HUDEP-2 (cell line): ENCODE measurements around the gene AGAP1.

Experiments used
- DNase-seq, 76 experiments: peaks; one replicate each; lab custom pipeline; 2025; ENCODE audit not compliant: unreplicated experiment in 76 of 76; lab: John Stamatoyannopoulos, UW

AGAP1 gene

DNA sequence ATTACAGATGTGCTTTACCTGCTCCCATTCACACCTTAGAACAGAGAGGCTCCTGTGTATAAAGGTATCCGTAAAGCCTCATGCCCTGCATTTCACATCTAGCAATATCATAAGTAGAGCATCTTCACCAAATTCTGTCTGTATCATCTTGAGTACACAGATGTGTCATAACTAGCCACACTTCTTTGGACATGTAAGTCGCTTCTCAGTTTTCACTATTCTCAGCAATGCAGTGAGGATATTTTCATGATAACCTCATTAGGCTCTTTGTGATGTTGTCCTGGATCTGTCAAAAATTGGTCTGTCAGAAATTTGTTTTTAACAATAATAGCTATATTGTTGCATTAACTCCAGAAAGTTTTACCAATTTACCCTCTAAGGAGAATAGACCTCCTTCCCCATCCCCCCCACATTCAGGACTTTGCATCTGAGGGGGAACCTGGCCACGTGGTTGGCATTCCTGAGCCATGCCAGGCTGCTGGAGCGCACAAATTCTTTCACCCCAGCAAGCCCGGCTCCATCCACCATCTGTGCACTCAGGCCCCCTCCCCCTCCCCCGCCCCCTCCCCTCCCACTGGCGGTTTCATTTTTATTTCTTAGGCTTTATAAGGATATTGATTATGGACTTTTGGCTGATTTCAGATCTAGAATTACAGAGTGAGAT lies 34.1 kb downstream of the AGAP1 start:
- no peak for DNase-seq

- no peak for DNase-seq
Measured at GRCh38 chr2:235529621-235530020, 35.8 kb downstream of the AGAP1 start.

DNA sequence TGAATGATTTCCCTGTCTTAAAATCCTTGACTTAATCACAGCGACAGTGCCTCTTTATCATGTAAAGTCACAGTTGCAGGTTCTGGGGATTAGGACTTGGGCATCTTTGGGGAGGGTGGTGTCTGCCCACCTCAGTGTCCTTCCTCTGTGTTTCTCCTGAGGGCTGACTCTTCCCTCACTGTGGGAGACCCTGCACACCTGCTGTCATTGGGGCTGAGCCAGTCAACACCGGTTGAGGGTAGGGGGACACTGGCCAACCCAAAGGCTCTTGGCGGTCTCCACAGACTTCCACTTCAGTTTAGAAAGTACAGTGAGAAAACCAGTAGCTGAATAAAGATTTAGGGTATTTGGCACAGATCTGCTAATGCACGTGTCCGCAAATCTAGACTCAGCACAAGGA lies 36.9 kb downstream of the AGAP1 start:
- DNase-seq = no peak

DNA sequence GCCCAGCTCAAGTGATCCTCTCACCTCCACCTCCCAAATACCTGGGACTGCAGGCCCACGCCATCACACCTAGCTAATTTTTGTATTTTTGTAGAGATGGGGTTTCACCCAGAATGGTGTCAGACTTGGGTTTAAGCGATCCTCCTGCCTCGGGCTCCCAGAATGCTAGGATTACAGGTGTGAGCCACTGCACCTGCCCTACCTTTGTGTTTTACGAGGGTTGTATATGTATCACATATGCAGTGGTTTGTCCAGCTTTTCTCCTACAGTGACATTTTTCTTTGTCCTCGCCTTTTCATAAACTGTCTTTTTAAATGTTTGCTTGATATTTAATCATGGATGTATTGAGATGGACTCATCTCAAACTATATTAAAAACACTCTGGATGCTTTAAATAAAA lies 38.5 kb downstream of the AGAP1 start:
- DNase-seq = no peak

- DNase-seq = no peak
Measured at GRCh38 chr2:235533198-235533597, 39.4 kb downstream of the AGAP1 start.

DNA sequence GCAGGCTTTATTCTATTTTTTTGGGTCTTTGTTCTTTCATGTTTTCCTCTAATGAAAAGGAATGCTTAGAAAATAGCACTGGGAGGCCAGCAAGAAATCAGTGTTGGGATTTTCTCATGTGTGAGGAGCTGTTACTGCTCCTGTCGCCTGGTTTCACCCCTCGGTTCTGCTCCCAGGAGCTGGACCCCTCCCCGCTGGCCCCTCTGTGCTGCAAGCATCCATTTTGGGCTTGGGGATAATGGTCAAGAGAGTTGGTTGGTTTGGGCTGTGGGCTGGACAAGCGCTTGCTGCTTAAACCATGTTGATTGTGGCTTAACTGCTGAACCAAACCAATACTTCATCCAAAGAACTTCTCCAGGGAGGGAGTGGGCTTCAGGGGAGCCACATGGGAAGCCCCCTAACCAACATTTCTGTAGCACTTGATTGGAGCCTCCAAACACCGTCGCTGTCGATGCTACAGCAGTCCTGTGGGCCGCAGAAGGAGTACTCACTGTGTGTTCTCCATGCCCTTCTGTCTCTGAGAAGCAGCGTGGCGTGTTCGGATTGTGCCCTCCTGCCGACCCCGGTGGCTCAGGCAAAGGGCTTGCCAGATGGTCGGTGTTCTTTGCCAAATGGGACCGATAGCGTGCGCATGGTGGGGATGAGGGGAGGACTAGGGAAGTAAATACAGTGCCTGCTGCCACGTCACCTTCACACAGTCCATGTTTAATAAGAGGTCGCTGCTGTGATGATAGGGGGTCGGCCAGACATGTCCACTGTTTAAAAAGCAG lies 40.0 kb downstream of the AGAP1 start:
- DNase-seq = no peak

DNA sequence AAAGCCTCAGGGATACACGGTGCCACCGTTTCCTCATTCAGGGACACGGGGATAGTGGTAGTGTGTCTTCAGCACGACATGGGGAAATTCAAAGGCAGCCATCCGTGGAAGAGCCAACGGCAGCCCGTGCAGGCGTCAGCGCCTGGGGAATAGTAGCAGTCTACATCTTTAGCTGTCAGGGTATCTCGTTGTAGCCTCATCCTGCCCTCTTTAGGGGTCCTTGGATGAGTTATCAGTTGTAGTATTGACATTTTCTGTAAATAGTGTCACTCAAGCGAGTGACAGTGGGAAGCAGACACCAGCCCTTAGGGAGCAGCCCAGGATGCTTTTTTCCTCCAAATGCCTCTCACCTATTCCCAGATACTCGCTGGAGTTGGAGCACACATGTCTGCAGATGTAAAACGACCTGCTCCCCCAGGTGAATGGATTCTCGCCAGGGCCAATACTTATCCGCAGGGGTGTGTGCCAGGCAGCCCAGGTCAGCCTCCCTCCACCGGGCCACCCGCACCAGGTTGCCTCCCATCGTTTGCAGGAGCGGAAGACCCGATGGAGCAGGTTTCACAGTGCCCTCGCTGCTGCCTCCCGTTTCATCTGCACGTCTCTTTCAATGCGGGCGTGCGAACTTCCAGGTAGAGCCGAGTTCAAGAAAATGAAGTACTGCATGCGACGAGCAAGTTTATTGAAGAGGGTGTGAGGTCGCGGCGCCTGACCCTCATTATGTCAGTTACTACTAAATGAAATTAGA lies 41.0 kb downstream of the AGAP1 start:
- no peak for DNase-seq

DNA sequence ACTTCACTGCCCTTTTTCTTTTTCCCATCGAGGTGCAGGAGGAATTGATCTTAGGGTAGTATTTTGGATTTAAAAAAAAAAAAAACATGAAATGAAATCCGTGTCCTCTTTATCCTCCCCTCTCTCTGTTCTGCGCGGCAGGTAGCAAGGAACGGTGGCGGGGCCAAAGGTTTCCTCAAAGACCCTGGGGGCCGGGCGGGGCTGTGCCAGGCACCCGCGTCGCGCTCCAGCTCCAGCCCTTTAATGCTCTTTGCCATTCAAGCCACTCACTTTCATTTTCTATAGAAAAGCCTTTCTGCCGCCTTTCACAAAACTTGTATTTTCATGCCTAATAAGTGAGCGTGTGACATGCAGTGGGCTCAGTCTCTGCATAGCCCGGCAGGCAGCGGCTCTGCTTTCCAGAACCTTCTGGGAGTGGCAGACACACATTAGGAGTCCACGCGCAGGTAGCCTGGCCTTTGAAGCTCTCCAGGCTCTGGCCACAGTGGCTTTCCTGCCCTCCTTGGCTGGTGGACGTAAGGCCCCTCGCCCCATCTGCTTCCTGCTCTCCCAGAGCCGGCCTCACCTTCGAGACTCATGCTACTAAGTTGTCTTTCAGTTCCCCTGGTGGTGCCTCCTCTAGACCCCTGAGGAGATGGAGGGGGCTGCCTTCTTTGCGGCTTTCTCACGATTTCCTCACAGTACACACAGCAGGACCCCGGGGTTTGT lies 41.7 kb downstream of the AGAP1 start:
- no peak for DNase-seq

DNA sequence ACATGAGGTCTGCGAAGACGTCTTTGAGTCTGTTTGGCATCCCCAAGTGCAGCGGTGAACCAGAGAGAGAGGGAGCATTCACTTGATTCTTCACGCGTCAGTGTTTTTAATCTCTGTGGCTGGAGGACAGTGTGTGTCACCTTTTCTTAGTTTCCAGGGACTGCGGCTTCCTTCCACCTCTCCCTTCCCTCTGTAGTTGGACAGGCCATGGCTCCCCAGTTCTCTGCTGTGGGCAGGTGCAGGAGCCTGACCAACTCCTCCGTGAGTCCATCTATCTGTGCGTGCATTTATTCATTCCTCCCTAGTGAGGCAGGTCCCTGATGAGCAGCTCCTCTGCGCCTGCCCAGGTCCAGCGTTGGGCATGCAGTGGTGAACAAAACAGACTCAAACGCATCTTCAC lies 42.9 kb downstream of the AGAP1 start:
- DNase-seq = no peak

- DNase-seq = no peak
Measured at GRCh38 chr2:235537186-235537585, 43.3 kb downstream of the AGAP1 start.

GRCh38 chr2:235537587-235537986 lies 43.7 kb downstream of the AGAP1 start:
- no peak for DNase-seq

DNA sequence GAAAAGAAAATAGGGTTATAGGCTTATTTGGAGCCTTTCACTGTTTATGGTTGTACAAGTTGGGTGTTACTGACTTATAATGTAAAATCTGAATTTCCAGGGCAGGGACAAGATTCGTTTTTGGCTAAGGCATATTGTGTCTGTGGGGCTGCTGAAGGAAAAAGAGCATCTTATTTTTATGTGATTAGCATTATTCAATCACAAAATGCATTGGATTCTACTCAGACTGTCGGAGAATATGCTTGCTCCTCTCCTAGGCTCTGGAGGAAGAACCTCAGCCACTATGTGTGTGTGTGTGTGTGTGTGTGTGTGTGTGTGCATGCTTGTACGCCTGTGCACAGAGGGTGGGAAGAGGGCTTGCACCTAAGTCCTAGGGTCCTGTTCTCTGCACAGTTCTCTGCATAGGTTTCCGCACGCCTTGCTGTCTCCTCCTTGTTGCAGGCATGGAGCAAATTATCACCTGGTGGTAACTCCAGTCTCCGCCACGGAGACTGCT lies 44.3 kb downstream of the AGAP1 start:
- DNase-seq = no peak

- DNase-seq = no peak
Measured at GRCh38 chr2:235538981-235539380, 45.1 kb downstream of the AGAP1 start.

GRCh38 chr2:235539773-235540172 lies 45.9 kb downstream of the AGAP1 start:
- no peak for DNase-seq

GRCh38 chr2:235541016-235541415 lies 47.2 kb downstream of the AGAP1 start:
- DNase-seq = no peak

- DNase-seq = no peak
Measured at GRCh38 chr2:235541838-235542549, 48.2 kb downstream of the AGAP1 start.

DNA sequence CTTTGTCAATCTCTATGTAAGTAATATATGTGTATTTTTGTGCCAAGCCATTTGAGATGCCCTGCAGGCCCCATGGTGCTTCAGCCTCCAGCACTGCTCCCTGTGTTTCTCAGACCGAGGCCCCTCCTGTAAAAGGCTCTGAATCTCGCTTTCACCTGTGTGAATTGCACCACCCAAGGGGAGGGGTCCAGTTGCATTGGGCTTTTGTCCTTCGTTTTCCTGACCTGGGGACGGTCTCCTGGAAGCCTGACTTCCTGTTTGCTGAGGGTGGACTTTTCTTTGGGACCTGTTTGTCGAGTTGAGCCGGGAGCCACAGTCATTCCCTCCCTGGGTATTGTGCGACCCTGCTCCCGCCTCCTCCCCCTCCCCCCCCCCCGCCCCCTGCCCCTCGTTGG lies 48.9 kb downstream of the AGAP1 start:
- DNase-seq = no peak

DNA sequence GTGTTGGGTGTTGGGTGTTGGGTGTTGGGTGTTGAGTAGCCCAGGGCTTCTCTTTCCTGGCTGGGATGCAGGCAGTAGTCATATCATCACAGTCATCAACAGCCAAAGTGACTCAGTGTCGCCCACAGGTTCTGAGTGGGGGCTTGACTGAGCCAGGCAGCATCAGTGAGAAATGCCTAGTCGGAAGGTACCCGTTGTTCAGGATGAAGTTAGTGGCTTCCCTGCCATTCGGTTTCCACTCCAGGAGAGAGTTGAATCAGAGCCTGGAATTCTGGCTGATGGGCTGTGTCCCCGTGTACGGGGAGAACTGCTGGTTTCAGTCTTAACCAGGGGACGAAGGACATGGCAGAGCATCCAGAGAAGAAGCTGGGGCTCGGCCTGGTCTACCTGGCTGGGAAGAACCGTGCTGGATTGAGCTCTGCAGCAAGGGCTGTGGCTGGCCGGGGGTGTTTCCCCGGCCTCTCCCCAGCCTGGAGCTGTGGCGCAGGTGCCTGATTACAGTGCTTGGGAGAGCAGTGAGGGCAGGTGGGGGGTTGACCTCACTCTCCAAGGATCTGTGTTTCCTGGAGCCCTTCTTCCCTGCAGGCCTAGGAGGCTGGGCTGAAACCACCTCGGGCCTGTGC lies 49.4 kb downstream of the AGAP1 start:
- DNase-seq = no peak

DNA sequence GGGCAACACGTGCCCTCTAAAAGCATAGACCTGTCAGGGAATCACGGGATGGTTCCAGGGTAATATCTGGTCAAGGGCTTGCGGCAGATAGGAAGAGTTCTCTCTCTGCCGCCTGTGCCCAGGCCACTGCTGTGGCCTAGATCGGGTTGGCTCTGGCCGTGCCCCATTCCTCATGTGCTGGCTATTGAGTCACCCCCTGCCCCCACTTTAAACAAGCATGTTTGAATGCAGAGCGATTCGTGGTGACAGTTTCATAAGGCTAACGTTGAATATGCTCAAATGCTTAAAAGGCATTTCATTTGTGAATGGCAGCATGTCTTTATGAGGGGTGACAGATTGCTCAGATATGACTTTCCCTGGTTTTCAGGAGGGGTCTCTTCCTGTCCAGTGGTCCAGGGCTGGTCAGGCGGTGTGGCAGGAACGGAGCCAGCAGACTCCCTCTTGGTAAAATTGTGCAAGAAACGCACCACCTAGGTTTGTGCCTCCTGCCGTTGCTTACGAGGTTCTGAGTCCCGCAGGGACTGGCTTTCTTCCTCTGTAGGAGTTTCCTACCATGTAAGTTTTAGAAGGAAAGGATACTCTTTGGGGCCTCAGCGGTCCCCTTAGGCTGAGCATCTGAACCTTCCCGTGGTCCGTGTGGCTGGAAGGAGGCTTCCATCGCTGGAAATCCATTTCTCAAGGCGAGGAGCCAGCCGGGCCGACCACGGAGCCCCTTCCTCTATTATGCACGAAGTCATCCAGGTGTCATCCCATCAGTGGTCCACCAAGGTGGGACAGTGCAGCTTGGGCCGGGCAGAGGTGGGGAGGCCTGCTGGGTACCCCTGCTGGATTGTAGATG lies 50.2 kb downstream of the AGAP1 start:
- no peak for DNase-seq
